ENCODE measurements around the gene TBC1D4.

- no peak for TF ChIP-seq CTCF (conservative IDR thresholded peaks at IDR 0.05; ENCODE audit: low read length)
- TF ChIP-seq EZH2phosphoT487 (IDR thresholded peaks at IDR 0.05; ENCODE audit: borderline replicate concordance): no peak
Measured at GRCh38 chr13:75325711-75326110, 156.3 kb downstream of the TBC1D4 start.
